MM.1S (cell line): Measurements from ENCODE around the gene DARS2.
"Not testable (repeated sequence)": the region's sequence is repeated elsewhere in the genome, so short reads cannot be mapped to it uniquely, and the experiment has no call there.

Experiments used
- DNase-seq: peaks from one replicate; pipeline ENCODE4 v3.0.0-alpha.2; 2015
- H2AFZ ChIP-seq: fragments of 300-600 bp; sonication (generic); 2 replicates; pipeline ENCODE4 v1.6.0; 2016; ENCODE audit warnings: antibody characterized with exemption, low read length
- H3F3A ChIP-seq: fragments of 300-600 bp; sonication (generic); 2 replicates; pipeline ENCODE4 v1.6.1; 2016; ENCODE audit warnings: mild to moderate bottlenecking, antibody characterized with exemption, low read length, moderate library complexity, mixed read lengths; ENCODE audit not compliant: insufficient read depth
- H3K27ac ChIP-seq: fragments of 300-600 bp; sonication (generic); 2 replicates; pipeline ENCODE4 v1.5.1; 2016; ENCODE audit warnings: mild to moderate bottlenecking, low read length
- H3K27me3 ChIP-seq: fragments of 300-600 bp; sonication (generic); replicated peaks from 2 replicates; pipeline ENCODE4 v1.6.0; 2016; ENCODE audit warnings: low read length; ENCODE audit not compliant: insufficient read depth
- H3K36me3 ChIP-seq: fragments of 300-600 bp; sonication (generic); replicated peaks from 2 replicates; pipeline ENCODE4 v1.6.1; 2016; ENCODE audit warnings: mild to moderate bottlenecking, low read length, mixed read lengths; ENCODE audit not compliant: insufficient read depth
- H3K4me1 ChIP-seq: fragments of 300-600 bp; sonication (generic); 2 replicates; pipeline ENCODE4 v1.6.1; 2016; ENCODE audit warnings: low read length, mixed read lengths
- H3K4me2 ChIP-seq: fragments of 300-600 bp; sonication (generic); 2 replicates; pipeline ENCODE4 v1.6.0; 2016; ENCODE audit warnings: low read depth, low read length
- H3K4me3 ChIP-seq: fragments of 300-600 bp; sonication (generic); 2 replicates; pipeline ENCODE4 v1.5.1; 2016; ENCODE audit warnings: low read length, mixed read lengths
- H3K79me2 ChIP-seq: fragments of 300-600 bp; sonication (generic); 2 replicates; pipeline ENCODE4 v1.6.1; 2016; ENCODE audit warnings: mixed run types, low read length, mixed read lengths
- H3K9ac ChIP-seq: fragments of 300-600 bp; sonication (generic); 2 replicates; pipeline ENCODE4 v1.6.1; 2016; ENCODE audit warnings: low read length, mixed read lengths
- H3K9me2 ChIP-seq: fragments of 300-600 bp; sonication (generic); replicated peaks from 2 replicates; pipeline ENCODE4 v1.6.1; 2016; ENCODE audit warnings: mild to moderate bottlenecking, low read length, mixed read lengths; ENCODE audit not compliant: insufficient read depth
- H3K9me3 ChIP-seq: fragments of 300-600 bp; sonication (generic); replicated peaks from 2 replicates; pipeline ENCODE4 v1.6.1; 2016; ENCODE audit warnings: mild to moderate bottlenecking, low read length, mixed read lengths; ENCODE audit not compliant: insufficient read depth
- H4K20me1 ChIP-seq: fragments of 300-600 bp; sonication (generic); 2 replicates; pipeline ENCODE4 v1.6.1; 2016; ENCODE audit warnings: mild to moderate bottlenecking, low read length, moderate library complexity, mixed read lengths; ENCODE audit not compliant: insufficient read depth
- CTCF ChIP-seq: fragments of 300-600 bp; sonication (generic); IDR thresholded peaks from 2 replicates; pipeline ENCODE4 v1.5.1; 2016; ENCODE audit warnings: antibody characterized with exemption, low read length, mixed read lengths
- EZH2 ChIP-seq: fragments of 300-600 bp; sonication (generic); optimal IDR thresholded peaks from 2 replicates; pipeline ENCODE3; 2017; ENCODE audit warnings: low read depth, mild to moderate bottlenecking, antibody characterized with exemption, low read length, mixed read lengths
- EZH2phosphoT487 ChIP-seq: fragments of 300-600 bp; sonication (generic); IDR thresholded peaks from 2 replicates; pipeline ENCODE4 v1.6.1; 2018; ENCODE audit warnings: antibody characterized with exemption, low read length

DARS2 gene

GRCh38 chr1:173784997-173785396 lies 39.5 kb upstream of the DARS2 start:
- TF ChIP-seq CTCF (no peak), EZH2phosphoT487 (no peak), EZH2 (no peak)
- no peaks in the 10 kb centered on the region for H3K4me1 ChIP-seq
- no peaks in the 10 kb centered on the region for H3K9me2 ChIP-seq
- H4K20me1 ChIP-seq, result no peaks in the 10 kb centered on the region
- H3K9me3 ChIP-seq, result no peaks in the 10 kb centered on the region
- no peak overlapping the region for H3K4me2 ChIP-seq
- no peaks in the 10 kb centered on the region; the same call in 1 of the 2 replicates for H3K36me3 ChIP-seq
- no peak overlapping the region for H3K4me3 ChIP-seq
- no peak overlapping the region for H2AFZ ChIP-seq
- DNase-seq, result no peak
- H3K27me3 ChIP-seq, result no peaks in the 10 kb centered on the region
- 0 out of 2 replicates have a peak, but pooled peaks cover 1% of the 10 kb centered on the region for H3K79me2 ChIP-seq
- no peak overlapping the region for H3K9ac ChIP-seq
- H3K27ac ChIP-seq, result no peak overlapping the region
- H3F3A ChIP-seq, result no peaks in the 10 kb centered on the region

GRCh38 chr1:173789841-173790240 lies 34.6 kb upstream of the DARS2 start:
- H3K27ac ChIP-seq, result no peak overlapping the region
- no peaks in the 10 kb centered on the region for H3K4me1 ChIP-seq
- no peaks in the 10 kb centered on the region for H3K9me2 ChIP-seq
- H3K36me3 ChIP-seq, result no peaks in the 10 kb centered on the region; the same call in 1 of the 2 replicates
- no peak for TF ChIP-seq CTCF
- TF ChIP-seq EZH2, result no peak
- no peak for TF ChIP-seq EZH2phosphoT487
- H3K4me2 ChIP-seq, result no peak overlapping the region
- no peaks in the 10 kb centered on the region for H3K79me2 ChIP-seq
- H4K20me1 ChIP-seq, result no peaks in the 10 kb centered on the region
- H2AFZ ChIP-seq, result no peak overlapping the region
- no peak overlapping the region for H3K4me3 ChIP-seq
- H3K27me3 ChIP-seq, result no peaks in the 10 kb centered on the region
- H3F3A ChIP-seq, result 0 out of 2 replicates have a peak, but pooled peaks cover 5% of the 10 kb centered on the region
- no peak overlapping the region for H3K9ac ChIP-seq
- no peaks in the 10 kb centered on the region for H3K9me3 ChIP-seq
- DNase-seq, result no peak

GRCh38 chr1:173798078-173798477 lies 26.4 kb upstream of the DARS2 start:
- Histone ChIP-seq H3K79me2 (no peaks in the 10 kb centered on the region), H2AFZ (no peak overlapping the region), H3K27me3 (no peaks in the 10 kb centered on the region), H3F3A (peaks cover 4% of the 10 kb centered on the region; the same call in 1 of the 2 replicates), H3K9ac (no peak overlapping the region), H3K9me2 (no peaks in the 10 kb centered on the region), H3K4me1 (no peaks in the 10 kb centered on the region), H4K20me1 (no peaks in the 10 kb centered on the region), H3K4me3 (no peak overlapping the region), H3K4me2 (no peak overlapping the region), H3K36me3 (peaks cover 5% of the 10 kb centered on the region; the same call in 1 of the 2 replicates), H3K27ac (no peak overlapping the region), H3K9me3 (no peaks in the 10 kb centered on the region)
- TF ChIP-seq EZH2phosphoT487, result no peak
- TF ChIP-seq CTCF, result no peak
- no peak for TF ChIP-seq EZH2
- no peak for DNase-seq

GRCh38 chr1:173799995-173800394 lies 24.5 kb upstream of the DARS2 start:
- not testable (repeated sequence) for DNase-seq, H3K27me3 ChIP-seq, H3K4me1 ChIP-seq, H3K9me3 ChIP-seq, H3K4me3 ChIP-seq, H4K20me1 ChIP-seq, H3K79me2 ChIP-seq, H3F3A ChIP-seq, H3K36me3 ChIP-seq, H2AFZ ChIP-seq, H3K27ac ChIP-seq, H3K9ac ChIP-seq, H3K9me2 ChIP-seq, H3K4me2 ChIP-seq
